ENCODE results near the gene DEF6. TPM values are rescaled to one million over a fixed set of nuclear protein-coding genes. Genes with fewer than 3 reads are reported as not detected.

Gene DEF6
- total RNA-seq, 1 donor from 2014 or later = 2.2 TPM

GRCh38 chr6:35273822-35274559, 23.6 kb upstream of the DEF6 start:
- H3K4me3 ChIP-seq (ENCODE audit: insufficient read depth, low read depth, low read length) = no peak overlapping the region
- H3K27me3 ChIP-seq (ENCODE audit: insufficient read depth, low read length) = no peaks in the 10 kb centered on the region
- no peak overlapping the region for H3K27ac ChIP-seq (ENCODE audit: low read depth, low read length)
- DNase-seq (ENCODE audit: low read depth) = no peak
- H3K36me3 Mint-ChIP-seq (ENCODE audit: low read depth, unreplicated experiment) = no peaks in the 10 kb centered on the region
- H4K20me1 ChIP-seq (ENCODE audit: insufficient read depth, low read length) = peaks cover 11% of the 10 kb centered on the region
- H3K9me3 Mint-ChIP-seq (ENCODE audit: unreplicated experiment) = no peaks in the 10 kb centered on the region
- TF ChIP-seq CTCF (IDR thresholded peaks at IDR 0.05; ENCODE audit: insufficient read depth, low read depth, low read length) = no peak
- no peak for TF ChIP-seq EZH2 (IDR thresholded peaks at IDR 0.05; ENCODE audit: insufficient read depth, low read length)
- no peaks in the 10 kb centered on the region for H3K9me3 ChIP-seq (ENCODE audit: insufficient read depth, low read depth, low read length)
- H3K27me3 Mint-ChIP-seq (ENCODE audit: low read depth, unreplicated experiment) = peaks cover 2% of the 10 kb centered on the region
- no peaks in the 10 kb centered on the region for H3K36me3 ChIP-seq (ENCODE audit: insufficient read depth, low read length)
- no peaks in the 10 kb centered on the region for H3K4me1 Mint-ChIP-seq (ENCODE audit: low read depth, unreplicated experiment)
- no peak overlapping the region for H2AFZ ChIP-seq (ENCODE audit: low read depth, low read length)
- H3K9ac ChIP-seq (ENCODE audit: low read length) = no peak overlapping the region
- no peaks in the 10 kb centered on the region for H3K79me2 ChIP-seq (ENCODE audit: insufficient read depth, low read length)
- H3K4me2 ChIP-seq (ENCODE audit: low read length) = no peak overlapping the region
- FAIRE-seq = no peak
- no peak overlapping the region for H3K4me3 Mint-ChIP-seq (ENCODE audit: unreplicated experiment)
- H3K27ac Mint-ChIP-seq (ENCODE audit: unreplicated experiment) = no peak overlapping the region
- peaks cover 10% of the 10 kb centered on the region for H3K4me1 ChIP-seq (ENCODE audit: insufficient read depth, low read length)

- no peak overlapping the region for H3K4me2 ChIP-seq (ENCODE audit: low read length)
- Mint-ChIP-seq H3K4me1 (ENCODE audit: low read depth, unreplicated experiment) (peaks cover 3% of the 10 kb centered on the region), H3K36me3 (ENCODE audit: low read depth, unreplicated experiment) (no peaks in the 10 kb centered on the region), H3K27me3 (ENCODE audit: low read depth, unreplicated experiment) (no peaks in the 10 kb centered on the region), H3K9me3 (ENCODE audit: unreplicated experiment) (no peaks in the 10 kb centered on the region), H3K4me3 (ENCODE audit: unreplicated experiment) (no peak overlapping the region), H3K27ac (ENCODE audit: unreplicated experiment) (no peak overlapping the region)
- H3K27ac ChIP-seq (ENCODE audit: low read depth, low read length) = no peak overlapping the region
- no peaks in the 10 kb centered on the region for H3K36me3 ChIP-seq (ENCODE audit: insufficient read depth, low read length)
- H3K4me1 ChIP-seq (ENCODE audit: insufficient read depth, low read length) = peaks cover 13% of the 10 kb centered on the region
- no peak overlapping the region for H3K9ac ChIP-seq (ENCODE audit: low read length)
- H2AFZ ChIP-seq (ENCODE audit: low read depth, low read length) = no peak overlapping the region
- no peaks in the 10 kb centered on the region for H3K9me3 ChIP-seq (ENCODE audit: insufficient read depth, low read depth, low read length)
- no peak overlapping the region for H3K4me3 ChIP-seq (ENCODE audit: insufficient read depth, low read depth, low read length)
- no peaks in the 10 kb centered on the region for H3K79me2 ChIP-seq (ENCODE audit: insufficient read depth, low read length)
- peaks cover 14% of the 10 kb centered on the region for H4K20me1 ChIP-seq (ENCODE audit: insufficient read depth, low read length)
- H3K27me3 ChIP-seq (ENCODE audit: insufficient read depth, low read length) = no peaks in the 10 kb centered on the region
- DNase-seq (ENCODE audit: low read depth) (no peak), FAIRE-seq (no peak)
- TF ChIP-seq EZH2 (IDR thresholded peaks at IDR 0.05; ENCODE audit: insufficient read depth, low read length) (no peak), CTCF (IDR thresholded peaks at IDR 0.05; ENCODE audit: insufficient read depth, low read depth, low read length) (no peak)
These were observed 21.8 kb upstream of the DEF6 start for GRCh38 chr6:35275744-35276260.

GRCh38 chr6:35278708-35279107, 18.9 kb upstream of the DEF6 start:
- Mint-ChIP-seq H3K4me3 (ENCODE audit: unreplicated experiment) (no peak overlapping the region), H3K27ac (ENCODE audit: unreplicated experiment) (no peak overlapping the region), H3K9me3 (ENCODE audit: unreplicated experiment) (no peaks in the 10 kb centered on the region), H3K4me1 (ENCODE audit: low read depth, unreplicated experiment) (peaks cover 5% of the 10 kb centered on the region), H3K27me3 (ENCODE audit: low read depth, unreplicated experiment) (no peaks in the 10 kb centered on the region), H3K36me3 (ENCODE audit: low read depth, unreplicated experiment) (peaks cover 12% of the 10 kb centered on the region)
- FAIRE-seq (no peak), DNase-seq (ENCODE audit: low read depth) (no peak)
- no peak overlapping the region for H3K4me2 ChIP-seq (ENCODE audit: low read length)
- H4K20me1 ChIP-seq (ENCODE audit: insufficient read depth, low read length) = peaks cover 14% of the 10 kb centered on the region
- TF ChIP-seq CTCF (IDR thresholded peaks at IDR 0.05; ENCODE audit: insufficient read depth, low read depth, low read length) = no peak
- no peak for TF ChIP-seq EZH2 (IDR thresholded peaks at IDR 0.05; ENCODE audit: insufficient read depth, low read length)
- H3K27me3 ChIP-seq (ENCODE audit: insufficient read depth, low read length) = no peaks in the 10 kb centered on the region
- peaks cover 13% of the 10 kb centered on the region for H3K4me1 ChIP-seq (ENCODE audit: insufficient read depth, low read length)
- H3K36me3 ChIP-seq (ENCODE audit: insufficient read depth, low read length) = peaks cover 11% of the 10 kb centered on the region
- H3K9ac ChIP-seq (ENCODE audit: low read length) = no peak overlapping the region
- H2AFZ ChIP-seq (ENCODE audit: low read depth, low read length) = no peak overlapping the region
- H3K79me2 ChIP-seq (ENCODE audit: insufficient read depth, low read length) = no peaks in the 10 kb centered on the region
- no peak overlapping the region for H3K27ac ChIP-seq (ENCODE audit: low read depth, low read length)
- no peak overlapping the region for H3K4me3 ChIP-seq (ENCODE audit: insufficient read depth, low read depth, low read length)
- no peaks in the 10 kb centered on the region for H3K9me3 ChIP-seq (ENCODE audit: insufficient read depth, low read depth, low read length)
